DMS114 treated with DMSO at 0.1 percent for 48 hours (cell line): ENCODE measurements around the gene HAUS5.
"Not testable (repeated sequence)": the region's sequence is repeated elsewhere in the genome, so short reads cannot be mapped to it uniquely, and the experiment has no call there.

Experiments
- DNase-seq: peaks from one replicate; lab custom pipeline; 2025; ENCODE audit not compliant: unreplicated experiment; lab: John Stamatoyannopoulos, UW

Gene HAUS5

DNA sequence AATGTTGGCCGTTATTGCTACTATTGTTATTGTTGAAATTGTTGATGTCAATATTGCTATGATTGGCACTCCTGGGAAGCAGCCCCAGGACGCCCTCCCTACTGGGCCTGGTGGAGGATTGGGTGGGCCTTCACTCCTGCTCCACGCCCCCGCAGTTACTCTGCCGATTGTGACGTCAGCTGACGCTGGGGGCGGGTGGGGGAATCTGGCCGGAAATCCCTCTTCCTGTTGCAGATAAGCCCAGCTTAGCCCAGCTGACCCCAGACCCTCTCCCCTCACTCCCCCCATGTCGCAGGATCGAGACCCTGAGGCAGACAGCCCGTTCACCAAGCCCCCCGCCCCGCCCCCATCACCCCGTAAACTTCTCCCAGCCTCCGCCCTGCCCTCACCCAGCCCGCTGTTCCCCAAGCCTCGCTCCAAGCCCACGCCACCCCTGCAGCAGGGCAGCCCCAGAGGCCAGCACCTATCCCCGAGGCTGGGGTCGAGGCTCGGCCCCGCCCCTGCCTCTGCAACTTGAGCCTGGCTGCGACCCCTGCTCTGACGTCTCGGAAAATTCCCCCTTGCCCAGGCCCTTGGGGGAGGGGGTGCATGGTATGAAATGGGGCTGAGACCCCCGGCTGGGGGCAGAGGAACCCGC lies 29.1 kb downstream of the HAUS5 start, which contains the start of gene ETV2:
TSS of gene ETV2 (plus strand) at position 231 of the 637 bp plus-strand sequence. CDS start 716 bp downstream, outside the sequence.
- DNase-seq: no peak

DNA sequence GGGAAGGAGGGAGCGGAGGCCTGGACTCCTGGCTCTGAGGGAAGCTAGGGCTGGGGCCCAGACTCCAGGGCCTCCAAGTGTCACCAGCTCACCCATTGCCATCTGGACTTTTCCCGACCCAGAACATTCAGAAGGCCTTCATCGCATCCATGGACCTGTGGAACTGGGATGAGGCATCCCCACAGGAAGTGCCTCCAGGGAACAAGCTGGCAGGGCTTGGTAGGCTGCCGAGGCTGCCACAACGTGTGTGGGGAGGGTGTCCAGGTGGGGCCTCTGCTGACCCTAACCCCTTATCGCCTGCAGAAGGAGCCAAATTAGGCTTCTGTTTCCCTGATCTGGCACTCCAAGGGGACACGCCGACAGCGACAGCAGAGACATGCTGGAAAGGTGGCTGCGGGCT lies 29.8 kb downstream of the HAUS5 start:
- DNase-seq: no peak

DNA sequence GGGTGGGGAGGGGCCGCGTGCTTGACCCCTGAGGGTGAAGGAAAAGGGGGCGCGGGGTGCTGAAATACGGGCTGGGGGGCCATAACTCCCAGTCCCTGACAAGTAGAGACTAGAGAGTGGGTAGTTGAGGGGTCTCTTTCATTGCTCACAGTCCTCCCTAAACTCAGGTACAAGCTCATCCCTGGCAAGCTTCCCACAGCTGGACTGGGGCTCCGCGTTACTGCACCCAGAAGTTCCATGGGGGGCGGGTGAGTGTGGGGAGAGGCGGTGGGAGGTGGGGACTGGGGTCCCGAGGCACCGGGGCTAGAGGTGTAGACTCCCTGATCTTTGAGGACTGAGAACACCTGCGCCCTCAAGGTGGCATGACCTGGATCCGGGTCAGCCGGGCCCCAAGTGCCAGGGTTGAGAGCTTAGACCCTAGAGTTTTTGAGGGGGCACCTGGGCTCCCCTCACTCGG lies 30.3 kb downstream of the HAUS5 start:
- DNase-seq: no peak

DNA sequence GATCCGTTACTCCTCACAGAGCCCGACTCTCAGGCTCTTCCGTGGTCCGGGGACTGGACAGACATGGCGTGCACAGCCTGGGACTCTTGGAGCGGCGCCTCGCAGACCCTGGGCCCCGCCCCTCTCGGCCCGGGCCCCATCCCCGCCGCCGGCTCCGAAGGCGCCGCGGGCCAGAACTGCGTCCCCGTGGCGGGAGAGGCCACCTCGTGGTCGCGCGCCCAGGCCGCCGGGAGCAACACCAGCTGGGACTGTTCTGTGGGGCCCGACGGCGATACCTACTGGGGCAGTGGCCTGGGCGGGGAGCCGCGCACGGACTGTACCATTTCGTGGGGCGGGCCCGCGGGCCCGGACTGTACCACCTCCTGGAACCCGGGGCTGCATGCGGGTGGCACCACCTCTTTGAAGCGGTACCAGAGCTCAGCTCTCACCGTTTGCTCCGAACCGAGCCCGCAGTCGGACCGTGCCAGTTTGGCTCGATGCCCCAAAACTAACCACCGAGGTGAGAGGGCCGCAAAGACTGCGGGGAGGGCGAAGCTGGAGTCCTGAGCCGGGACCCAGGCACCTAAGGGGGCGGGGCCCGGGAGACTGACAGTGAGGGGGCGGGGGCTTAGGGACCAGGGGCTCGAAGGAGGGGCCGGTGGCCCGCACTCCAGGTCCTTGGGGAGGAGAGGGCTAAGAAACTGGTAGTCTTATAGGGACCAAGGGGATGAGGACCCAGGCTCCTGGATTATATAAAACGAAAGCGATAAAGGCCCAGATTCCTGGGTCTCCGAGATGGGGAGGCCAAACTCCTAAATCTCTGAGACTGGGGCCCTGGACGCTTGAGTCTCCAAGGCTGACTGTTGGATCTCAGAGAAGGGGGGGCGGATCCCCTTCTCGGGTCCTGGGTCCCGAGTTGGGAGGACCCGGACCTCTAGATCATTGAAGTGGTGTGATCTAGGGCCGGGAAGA lies 31.0 kb downstream of the HAUS5 start:
- peak; percentile 76 for DNase-seq

DNA sequence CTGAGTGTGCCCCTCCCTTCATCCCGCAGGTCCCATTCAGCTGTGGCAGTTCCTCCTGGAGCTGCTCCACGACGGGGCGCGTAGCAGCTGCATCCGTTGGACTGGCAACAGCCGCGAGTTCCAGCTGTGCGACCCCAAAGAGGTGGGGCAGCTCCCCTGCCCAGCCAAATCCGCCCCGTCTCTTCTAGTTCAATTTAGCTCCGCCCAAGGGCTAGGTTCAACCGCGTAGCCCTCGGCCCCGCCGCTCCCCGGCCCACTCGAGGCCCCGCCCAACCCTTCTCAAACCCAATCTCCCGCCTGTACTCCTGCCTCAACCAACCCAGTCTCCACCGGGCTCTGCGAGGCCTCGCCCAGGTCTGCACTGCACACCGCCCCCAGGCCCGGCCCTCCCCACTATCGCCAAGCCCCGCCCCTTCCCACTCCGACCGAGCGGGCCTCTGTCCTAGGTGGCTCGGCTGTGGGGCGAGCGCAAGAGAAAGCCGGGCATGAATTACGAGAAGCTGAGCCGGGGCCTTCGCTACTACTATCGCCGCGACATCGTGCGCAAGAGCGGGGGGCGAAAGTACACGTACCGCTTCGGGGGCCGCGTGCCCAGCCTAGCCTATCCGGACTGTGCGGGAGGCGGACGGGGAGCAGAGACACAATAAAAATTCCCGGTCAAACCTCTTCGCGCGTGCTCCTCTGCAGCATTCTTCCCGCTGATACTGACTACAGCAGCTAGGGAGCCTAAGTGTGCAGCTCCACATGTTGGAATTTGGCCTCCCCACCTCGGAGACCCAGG lies 31.9 kb downstream of the HAUS5 start:
- DNase-seq: peak; percentile 97

DNA sequence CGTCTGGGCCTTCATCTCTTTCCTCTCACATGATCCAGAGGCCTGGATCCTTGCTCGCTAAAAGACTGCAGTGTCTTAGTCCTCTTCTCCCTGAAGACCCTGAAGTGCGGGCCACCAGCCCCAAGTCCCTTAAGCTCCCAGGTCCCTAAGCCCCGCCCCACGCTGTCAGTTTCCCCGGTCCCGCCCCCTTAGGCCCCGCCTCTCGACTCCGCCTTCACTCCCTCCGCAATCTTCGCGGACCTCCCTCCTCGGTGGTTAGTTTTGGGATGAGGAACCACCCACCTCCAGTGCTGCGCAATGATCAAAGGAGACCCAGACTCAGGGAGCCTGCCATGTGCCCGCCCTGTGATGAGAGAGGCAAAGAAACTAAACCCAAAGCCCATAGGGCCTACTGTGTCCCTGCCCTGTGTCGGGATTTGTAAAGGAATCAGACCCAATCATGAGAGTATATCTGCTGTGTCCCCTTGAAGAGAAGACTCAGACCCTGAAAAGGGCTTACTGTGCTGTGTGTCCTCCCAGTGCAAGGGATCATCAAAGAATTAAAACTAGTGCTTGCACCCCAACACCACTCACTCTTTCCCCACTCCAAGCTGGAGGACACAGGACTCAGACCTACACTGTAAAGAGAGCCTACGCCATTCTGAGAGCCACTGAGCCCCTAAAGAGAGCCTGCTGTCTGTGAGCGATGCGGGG lies 32.6 kb downstream of the HAUS5 start:
- peak; percentile 73 for DNase-seq

DNA sequence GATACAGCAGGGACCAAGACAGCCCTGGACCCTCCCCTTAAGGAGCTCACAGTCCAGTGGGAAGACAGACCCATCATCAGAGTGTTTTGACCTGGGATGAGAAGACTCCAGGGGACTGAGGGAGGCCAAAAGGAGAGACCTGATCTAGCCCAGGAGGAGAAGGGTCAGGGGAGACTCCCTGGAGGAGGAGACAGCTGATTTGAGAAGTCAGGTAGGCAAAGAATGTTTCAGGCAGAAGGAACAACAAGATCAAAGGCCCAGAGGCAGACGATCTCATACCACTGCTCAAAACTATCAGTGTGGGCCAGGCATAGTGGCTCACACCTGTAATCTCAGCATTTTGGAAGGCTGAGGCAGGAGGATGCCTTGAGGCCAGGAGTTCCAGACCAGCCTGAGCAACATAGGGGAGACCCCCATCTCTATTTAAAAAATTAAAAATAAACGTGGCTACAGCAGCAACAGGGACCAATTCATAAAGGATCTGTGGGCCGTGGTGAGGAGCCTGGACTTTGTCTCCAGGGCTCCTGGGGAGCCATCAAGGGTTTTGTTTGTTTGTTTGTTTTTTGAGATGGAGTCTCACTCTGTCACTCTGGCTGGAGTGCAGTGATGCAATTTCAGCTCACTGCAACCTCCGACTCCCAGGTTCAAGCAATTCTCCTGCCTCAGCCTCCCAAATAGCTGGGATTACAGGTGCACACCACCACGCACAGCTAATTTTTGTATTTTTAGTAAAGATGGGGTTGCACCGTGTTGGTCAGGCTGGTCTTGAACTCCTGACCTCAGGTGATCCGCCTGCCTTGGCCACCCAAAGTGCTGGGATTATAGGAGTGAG lies 33.4 kb downstream of the HAUS5 start:
- DNase-seq: no peak

DNA sequence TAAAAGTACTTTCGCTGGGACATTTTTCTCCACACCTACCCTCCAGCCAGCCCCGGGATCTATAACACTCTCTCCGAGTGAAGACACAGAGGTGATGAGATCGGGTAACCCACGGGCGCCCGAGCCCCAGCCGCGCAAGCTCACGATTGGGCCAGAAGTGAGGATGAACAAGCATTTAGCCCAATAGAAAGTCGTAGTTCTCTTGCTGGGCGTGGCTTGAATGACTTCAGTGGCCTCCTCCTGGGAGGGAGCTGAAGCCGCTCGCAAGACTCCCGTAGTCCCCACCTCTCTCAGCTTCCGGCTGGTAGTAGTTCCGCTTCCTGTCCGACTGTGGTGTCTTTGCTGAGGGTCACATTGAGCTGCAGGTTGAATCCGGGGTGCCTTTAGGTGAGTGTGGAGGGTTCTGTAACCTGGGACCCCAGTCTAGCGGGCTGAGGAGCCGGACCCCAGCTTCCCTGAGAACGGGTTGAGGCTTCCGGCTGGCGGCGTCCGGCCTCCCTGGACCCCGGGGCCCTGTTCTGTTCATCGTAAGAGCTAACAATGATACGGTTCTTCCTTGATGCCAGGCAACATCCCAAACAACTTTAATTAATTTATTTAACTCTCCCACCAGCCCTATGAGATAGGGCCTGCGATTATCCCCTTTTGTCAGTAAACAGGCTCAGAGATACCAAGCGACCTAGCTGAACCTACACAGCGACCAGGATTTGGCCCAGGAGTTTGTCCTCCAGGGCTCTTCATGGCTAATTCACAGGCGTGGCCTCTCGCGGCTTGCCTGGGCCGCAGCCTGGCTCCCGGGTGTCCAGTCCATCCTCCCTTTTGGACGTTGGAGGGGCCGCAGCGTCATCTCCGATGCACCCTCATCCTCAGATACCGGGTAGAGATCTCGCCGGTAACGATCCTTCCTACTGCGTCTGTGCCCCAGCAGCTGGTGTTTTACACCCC lies 35.8 kb downstream of the HAUS5 start, which contains the start of gene COX6B1:
TSS of gene COX6B1 (plus strand) at position 307 of the 945 bp plus-strand sequence. CDS start 2,921 bp downstream, outside the sequence.
- peak; percentile 99 for DNase-seq

DNA sequence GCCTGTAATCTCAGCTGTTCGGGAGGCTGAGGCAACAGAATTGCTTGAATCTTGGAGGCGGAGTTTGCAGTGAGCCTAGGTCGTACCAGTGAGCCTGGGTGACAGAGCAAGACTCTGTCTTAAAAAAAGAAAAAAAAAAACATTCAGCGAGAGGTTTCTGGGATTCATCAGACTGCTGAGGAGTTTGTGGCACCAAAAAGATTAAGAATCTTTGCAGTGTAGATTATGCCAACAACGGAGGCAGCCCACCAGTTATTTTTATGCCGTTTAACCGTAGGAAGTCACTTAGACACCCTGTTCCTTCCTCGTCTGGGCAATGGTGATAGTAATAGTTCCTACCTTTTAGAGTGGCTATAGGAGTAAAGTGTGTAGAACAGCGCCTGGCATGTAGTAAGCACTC lies 38.0 kb downstream of the HAUS5 start:
- DNase-seq: no peak

DNA sequence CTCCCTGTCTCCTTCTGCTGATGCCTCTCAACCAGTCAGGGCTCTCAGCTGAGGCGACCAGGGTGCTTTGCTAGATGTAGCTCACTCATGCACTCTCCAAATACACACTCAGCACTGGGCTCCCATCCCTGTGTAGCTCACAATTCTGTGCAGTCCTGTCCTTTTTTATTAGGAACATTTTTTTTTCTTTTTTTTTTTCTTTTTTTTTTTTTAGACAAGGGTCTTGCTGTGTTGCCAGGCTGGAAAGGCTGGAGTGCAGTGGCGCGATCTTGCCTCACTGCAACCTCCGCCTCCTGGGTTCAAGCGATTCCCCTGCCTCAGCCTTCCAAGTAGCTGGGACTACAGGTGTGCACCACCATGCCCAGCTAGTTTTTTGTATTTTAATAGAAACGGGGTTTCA lies 42.3 kb downstream of the HAUS5 start:
- DNase-seq: not testable (repeated sequence)

DNA sequence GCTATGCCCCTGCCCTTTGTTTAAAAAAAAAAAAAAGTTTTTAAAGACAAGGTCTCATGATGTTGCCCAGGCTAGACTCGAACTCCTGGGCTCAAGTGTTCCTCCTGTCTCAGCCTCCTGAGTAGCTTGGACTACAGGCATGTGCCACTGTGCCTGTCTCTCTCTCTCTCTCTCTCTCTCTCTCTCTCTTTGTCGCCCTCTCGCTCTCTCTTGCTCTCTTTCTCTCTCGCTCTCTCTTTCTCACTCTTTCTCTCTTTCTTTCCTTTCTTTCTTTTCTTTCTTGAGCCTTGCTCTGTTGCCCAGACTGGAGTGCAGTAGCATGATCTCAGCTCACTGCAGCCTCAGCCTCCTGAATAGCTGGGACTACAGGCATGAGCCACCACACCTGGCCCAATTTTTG lies 43.1 kb downstream of the HAUS5 start:
- no peak for DNase-seq

DNA sequence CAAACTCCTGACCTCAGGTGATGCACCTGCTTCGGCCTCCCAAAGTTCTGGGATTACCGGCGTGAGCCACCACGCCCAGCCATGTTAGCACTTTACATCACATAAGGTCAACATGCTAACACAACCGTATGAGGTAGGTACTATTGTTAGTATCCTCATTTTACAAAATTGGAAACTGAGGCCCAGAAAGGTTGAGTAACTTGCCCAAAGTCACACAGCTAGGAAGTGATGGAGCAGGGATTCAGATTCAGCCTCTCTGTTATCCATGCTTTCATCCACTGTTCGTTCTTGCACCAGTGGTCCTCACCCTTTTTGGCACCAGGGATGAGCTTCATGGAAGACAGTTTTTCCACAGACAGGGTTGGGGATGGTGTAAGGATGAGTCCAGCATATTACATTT lies 44.2 kb downstream of the HAUS5 start:
- no peak for DNase-seq

DNA sequence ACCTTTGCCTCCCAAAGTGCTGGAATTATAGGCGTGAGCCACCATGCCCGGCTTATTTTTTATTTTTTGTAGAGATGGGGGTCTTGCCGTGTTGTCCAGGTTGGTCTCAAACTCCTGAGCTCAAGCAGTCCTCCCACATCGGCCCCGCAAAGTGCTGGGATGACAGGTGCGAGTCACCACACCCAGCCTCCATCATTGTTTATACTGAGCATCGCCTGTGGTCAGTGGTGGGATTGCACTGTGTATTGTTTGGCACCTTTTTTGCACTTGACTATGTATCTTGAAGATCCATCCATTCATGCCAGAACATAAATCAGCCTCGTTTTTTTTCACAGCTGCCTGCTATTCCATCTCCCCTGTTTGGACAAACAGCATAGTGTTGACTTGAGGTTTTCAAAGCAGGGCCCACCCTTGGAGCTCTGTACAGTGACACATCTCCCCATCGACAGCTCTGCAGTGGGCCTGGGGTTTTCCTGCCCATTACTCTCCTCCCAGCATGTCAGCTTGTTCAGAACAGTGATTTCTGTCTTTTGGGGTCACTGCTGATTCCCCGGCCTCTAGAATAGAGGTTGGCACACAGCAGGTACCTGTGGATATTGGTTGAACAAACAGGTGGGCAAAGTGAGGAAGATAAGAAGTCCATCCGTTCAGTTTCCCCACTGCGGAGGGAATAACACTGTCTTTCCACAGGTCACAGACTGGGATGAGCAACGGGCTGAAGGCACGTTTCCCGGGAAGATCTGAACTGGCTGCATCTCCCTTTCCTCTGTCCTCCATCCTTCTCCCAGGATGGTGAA lies 45.6 kb downstream of the HAUS5 start:
- peak; percentile 8 for DNase-seq

DNA sequence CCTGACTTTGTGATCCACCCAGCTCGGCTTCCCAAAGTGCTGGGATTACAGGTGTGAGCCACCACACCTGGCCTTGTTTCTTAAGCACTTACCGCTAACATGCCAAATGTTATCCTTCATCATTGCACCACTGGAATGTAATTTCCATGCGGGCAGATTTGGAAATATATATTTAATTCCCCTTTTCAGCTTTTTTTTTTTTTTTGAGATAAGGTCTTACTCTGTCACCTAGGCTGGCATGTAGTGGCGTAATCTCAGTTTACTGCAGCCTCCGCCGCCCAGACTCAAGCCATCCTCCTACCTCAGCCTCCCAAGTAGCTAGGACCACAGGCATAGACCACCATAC lies 49.4 kb downstream of the HAUS5 start:
- no peak for DNase-seq

DNA sequence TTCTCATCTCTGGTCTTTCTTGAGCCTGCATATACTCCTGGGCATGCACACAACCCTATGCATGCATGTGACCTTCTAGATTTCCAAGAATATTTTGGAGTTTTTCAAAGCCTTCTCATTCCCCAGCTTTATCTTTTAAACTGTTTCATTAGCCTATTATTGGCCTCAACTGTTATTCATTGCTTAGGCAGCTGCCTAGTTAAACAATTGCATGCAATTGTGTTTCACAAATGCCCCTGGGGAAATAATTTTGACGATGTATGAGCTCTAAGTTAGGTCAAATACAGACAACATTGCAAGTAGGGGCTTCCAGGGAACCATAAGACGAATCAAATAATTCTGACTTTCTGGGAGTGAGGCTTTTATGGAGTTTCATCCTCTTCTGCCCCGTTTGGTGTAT lies 51.4 kb downstream of the HAUS5 start:
- DNase-seq: no peak

DNA sequence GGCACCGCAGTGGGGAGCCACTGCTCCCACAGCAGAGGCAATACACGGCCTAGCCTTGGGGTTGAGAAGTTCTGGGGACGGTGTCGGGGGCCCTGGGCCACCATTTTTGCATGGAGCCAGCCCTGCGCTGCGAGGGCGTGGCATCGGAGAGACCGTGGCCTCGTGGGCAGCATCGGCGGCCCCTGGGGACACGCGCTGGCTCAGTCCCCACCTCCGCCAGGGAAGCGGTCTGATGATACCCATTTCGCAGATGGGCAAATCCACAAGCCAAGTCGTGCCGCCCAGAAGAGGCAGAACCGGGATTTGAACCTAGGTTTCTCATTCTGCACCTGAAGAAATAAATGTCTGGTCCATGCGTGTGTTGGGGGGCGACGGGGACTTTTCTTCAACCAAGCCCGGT lies 52.6 kb downstream of the HAUS5 start:
- no peak for DNase-seq

DNA sequence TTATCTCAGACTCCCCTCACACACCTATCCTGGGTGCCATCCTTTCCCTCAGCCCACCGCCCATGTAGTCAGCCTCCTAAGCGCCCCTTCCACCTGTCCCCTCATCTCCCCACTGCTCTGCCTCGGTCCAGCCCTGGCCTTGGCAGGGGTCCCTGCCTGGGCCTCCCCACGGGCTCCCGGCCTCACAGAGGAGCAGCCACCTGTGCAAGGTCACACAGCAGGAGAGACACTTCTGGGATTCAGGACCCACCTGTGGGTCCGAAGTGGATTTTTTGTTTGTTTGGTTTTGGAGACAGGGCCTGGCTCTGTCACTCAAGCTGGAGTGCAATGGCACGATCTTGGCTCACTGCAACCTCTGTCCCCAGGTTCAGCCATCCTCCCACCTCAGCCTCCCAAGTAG lies 53.1 kb downstream of the HAUS5 start:
- no peak for DNase-seq
